Glutamatergic neuron (in vitro differentiated cells): ENCODE data around the gene TSNAX. TPM values are rescaled to one million over a fixed set of nuclear protein-coding genes. Genes with fewer than 3 reads are reported as not detected.
A peak's percentile ranks its signal among the peaks of the same experiment; 100 is the strongest.
"Not testable (repeated sequence)": the region's sequence is repeated elsewhere in the genome, so short reads cannot be mapped to it uniquely, and the experiment has no call there.

ENCODE experiments used
- DNase-seq: peaks from one replicate; pipeline ENCODE4 v3.0.0; 2022
- H3K27ac Mint-ChIP-seq: one replicate; pipeline ENCODE4 v1.8.0; 2020; ENCODE audit warnings: mild to moderate bottlenecking, mixed read lengths, inconsistent platforms; ENCODE audit not compliant: unreplicated experiment
- H3K27me3 Mint-ChIP-seq: one replicate; pipeline ENCODE4 v1.8.0; 2020; ENCODE audit warnings: mild to moderate bottlenecking, moderate library complexity, mixed read lengths, inconsistent platforms; ENCODE audit not compliant: unreplicated experiment
- H3K36me3 Mint-ChIP-seq: one replicate; pipeline ENCODE4 v1.8.0; 2020; ENCODE audit warnings: mild to moderate bottlenecking, mixed read lengths, inconsistent platforms; ENCODE audit not compliant: unreplicated experiment
- H3K4me1 Mint-ChIP-seq: one replicate; pipeline ENCODE4 v1.8.0; 2020; ENCODE audit warnings: mild to moderate bottlenecking, low read depth, mixed read lengths, inconsistent platforms; ENCODE audit not compliant: unreplicated experiment
- H3K4me3 Mint-ChIP-seq: one replicate; pipeline ENCODE4 v1.8.0; 2020; ENCODE audit warnings: mild to moderate bottlenecking, mixed read lengths, inconsistent platforms; ENCODE audit not compliant: unreplicated experiment
- H3K9me3 Mint-ChIP-seq: one replicate; pipeline ENCODE4 v1.8.0; 2020; ENCODE audit warnings: mild to moderate bottlenecking, moderate library complexity, mixed read lengths, inconsistent platforms; ENCODE audit not compliant: unreplicated experiment
- CTCF ChIP-seq: fragments of 200-600 bp; sonication (generic); IDR thresholded peaks from one replicate; pipeline ENCODE4 v1.5.0; 2021; ENCODE audit not compliant: partially characterized antibody, unreplicated experiment
- total RNA-seq: library from RNA; stranded (reverse); fragmentation: NEBNext Ultra II Directional; extraction: Animal tissue kit (Norgen Biotek cat#: 25700); gene quantifications from one replicate; pipeline ENCODE4 v1.2.1, GENCODE V29; 2021; ENCODE audit not compliant: unreplicated experiment

TSNAX gene
- total RNA-seq, 1 donor from 2014 or later = 41.1 TPM

- Mint-ChIP-seq H3K36me3 (no peaks in the 10 kb centered on the region), H3K27me3 (peaks cover 2% of the 10 kb centered on the region), H3K9me3 (peaks cover 3% of the 10 kb centered on the region), H3K27ac (no peak overlapping the region), H3K4me1 (peaks cover 2% of the 10 kb centered on the region), H3K4me3 (no peak overlapping the region)
- peak; percentile 44 for DNase-seq
- TF ChIP-seq CTCF = peak; percentile 30
Measured at GRCh38 chr1:231590453-231591198, 62.2 kb downstream of the TSNAX start.

GRCh38 chr1:231591466-231591865 lies 63.0 kb downstream of the TSNAX start:
- no peak for TF ChIP-seq CTCF
- Mint-ChIP-seq H3K36me3 (no peaks in the 10 kb centered on the region), H3K4me3 (no peak overlapping the region), H3K9me3 (peaks cover 3% of the 10 kb centered on the region), H3K4me1 (peaks cover 6% of the 10 kb centered on the region), H3K27ac (no peak overlapping the region), H3K27me3 (peaks cover 2% of the 10 kb centered on the region)
- no peak for DNase-seq

- no peak for DNase-seq
Measured at GRCh38 chr1:231592809-231593208, 64.3 kb downstream of the TSNAX start.

GRCh38 chr1:231593264-231593663 lies 64.8 kb downstream of the TSNAX start:
- DNase-seq, H3K36me3 Mint-ChIP-seq, H3K4me1 Mint-ChIP-seq, H3K4me3 Mint-ChIP-seq, H3K9me3 Mint-ChIP-seq, H3K27ac Mint-ChIP-seq, H3K27me3 Mint-ChIP-seq: not testable (repeated sequence)

More at GRCh38 chr1:231592809-231593208, 64.3 kb downstream of the TSNAX start:
- TF ChIP-seq CTCF = no peak
- Mint-ChIP-seq H3K27ac (no peak overlapping the region), H3K36me3 (no peaks in the 10 kb centered on the region), H3K4me3 (no peak overlapping the region), H3K9me3 (peaks cover 3% of the 10 kb centered on the region), H3K27me3 (peaks cover 2% of the 10 kb centered on the region), H3K4me1 (peaks cover 7% of the 10 kb centered on the region)

GRCh38 chr1:231594123-231594522 lies 65.7 kb downstream of the TSNAX start:
- no peak overlapping the region for H3K27ac Mint-ChIP-seq

More at GRCh38 chr1:231594123-231594522, 65.7 kb downstream of the TSNAX start:
- Mint-ChIP-seq H3K9me3 (no peaks in the 10 kb centered on the region), H3K4me3 (no peak overlapping the region), H3K4me1 (peaks cover 7% of the 10 kb centered on the region), H3K36me3 (no peaks in the 10 kb centered on the region), H3K27me3 (peaks cover 2% of the 10 kb centered on the region)
- DNase-seq = no peak
- no peak for TF ChIP-seq CTCF
